ENCODE data around the gene ANKRD6.

Gene ANKRD6

GRCh38 chr6:89475634-89476033 lies 42.7 kb downstream of the ANKRD6 start:
- peak; percentile 18 for DNase-seq

GRCh38 chr6:89479897-89480296 lies 46.9 kb downstream of the ANKRD6 start:
- no peak for DNase-seq

GRCh38 chr6:89481695-89482094 lies 48.7 kb downstream of the ANKRD6 start:
- DNase-seq, result no peak

- no peak for DNase-seq
Observed at GRCh38 chr6:89482126-89482525, 49.2 kb downstream of the ANKRD6 start.

- no peak for DNase-seq
Observed at GRCh38 chr6:89483111-89483720, 50.3 kb downstream of the ANKRD6 start.

- no peak for DNase-seq
Observed at GRCh38 chr6:89485320-89485719, 52.4 kb downstream of the ANKRD6 start.

- DNase-seq, result no peak
Observed at GRCh38 chr6:89487864-89488263, 54.9 kb downstream of the ANKRD6 start.

GRCh38 chr6:89488438-89488837 lies 55.5 kb downstream of the ANKRD6 start:
- no peak for DNase-seq

- DNase-seq, result no peak
Observed at GRCh38 chr6:89489078-89489477, 56.1 kb downstream of the ANKRD6 start.

- no peak for DNase-seq
Observed at GRCh38 chr6:89492025-89492640, 59.2 kb downstream of the ANKRD6 start.

- peak; percentile 48 for DNase-seq
Observed at GRCh38 chr6:89494131-89494793, 61.3 kb downstream of the ANKRD6 start.

GRCh38 chr6:89495961-89496535 lies 63.1 kb downstream of the ANKRD6 start:
- peak; percentile 56 for DNase-seq

GRCh38 chr6:89500611-89501010 lies 67.7 kb downstream of the ANKRD6 start:
- no peak for DNase-seq

GRCh38 chr6:89501222-89501621 lies 68.3 kb downstream of the ANKRD6 start:
- no peak for DNase-seq

GRCh38 chr6:89501753-89502152 lies 68.8 kb downstream of the ANKRD6 start:
- DNase-seq, result no peak

- DNase-seq, result no peak
Observed at GRCh38 chr6:89503641-89504040, 70.7 kb downstream of the ANKRD6 start.

GRCh38 chr6:89505847-89506246 lies 72.9 kb downstream of the ANKRD6 start:
- DNase-seq, result no peak

GRCh38 chr6:89506716-89507617 lies 74.0 kb downstream of the ANKRD6 start:
- no peak for DNase-seq

GRCh38 chr6:89508755-89509563 lies 76.0 kb downstream of the ANKRD6 start:
- peak; percentile 41 for DNase-seq

- peak; percentile 78 for DNase-seq
Observed at GRCh38 chr6:89509777-89510281, 76.9 kb downstream of the ANKRD6 start.

- DNase-seq, result no peak
Observed at GRCh38 chr6:89510393-89510792, 77.4 kb downstream of the ANKRD6 start.

Measured in hematopoietic multipotent progenitor cell treated with erythropoietin and hydrocortisone succinate and interleukin-3 and kit ligand, for 8 days (in vitro differentiated cells).